HL-60 (cell line): ENCODE data around the gene PTPRD.
"Not testable (repeated sequence)": the region's sequence is repeated elsewhere in the genome, so short reads cannot be mapped to it uniquely, and the experiment has no call there.

ENCODE experiments used
- DNase-seq, 2 experiments: peaks; one replicate each; pipeline ENCODE4 v3.0.0-alpha.2; 2010 to 2020; ENCODE audit warnings: low read depth in 1 of 2, low spot score in 1 of 2
- H3K27ac ChIP-seq: fragments of 250-450 bp; sonication (Bioruptor Pico); replicated peaks from 2 replicates; pipeline ENCODE4 v1.5.1; 2020; ENCODE audit warnings: mild to moderate bottlenecking, moderate library complexity
- H3K27me3 ChIP-seq: fragments of 250-450 bp; sonication (Bioruptor Pico); 2 replicates; pipeline ENCODE4 v1.5.1; 2021; ENCODE audit warnings: mild to moderate bottlenecking, moderate library complexity; ENCODE audit not compliant: insufficient read depth, poor library complexity, severe bottlenecking
- H3K4me3 ChIP-seq: replicated peaks from 2 replicates; pipeline ENCODE4 v1.5.1; 2011; ENCODE audit warnings: mild to moderate bottlenecking, control low read depth, low read length; ENCODE audit not compliant: insufficient read depth
- GABPA ChIP-seq: IDR thresholded peaks from 2 replicates; pipeline ENCODE4 v1.6.1; 2012; ENCODE audit warnings: low read depth
- POLR2AphosphoS5 ChIP-seq: IDR thresholded peaks from 2 replicates; pipeline ENCODE4 v1.6.1; 2012; ENCODE audit warnings: low read depth
- SPI1 ChIP-seq: IDR thresholded peaks from 2 replicates; pipeline ENCODE4 v1.6.1; 2012; ENCODE audit warnings: low read depth, mild to moderate bottlenecking, borderline replicate concordance
- TF ChIP-seq, protein P1 (sequence below): IDR thresholded peaks from one replicate; pipeline ENCODE4 v1.5.1; 2011; ENCODE audit warnings: low read length, control low read depth, inconsistent platforms; ENCODE audit not compliant: insufficient read depth
- TF ChIP-seq, protein P2 (sequence below): IDR thresholded peaks from 2 replicates; pipeline ENCODE4 v1.6.1; 2012; ENCODE audit warnings: low read depth; ENCODE audit not compliant: insufficient replicate concordance

The PTPRD gene

DNA sequence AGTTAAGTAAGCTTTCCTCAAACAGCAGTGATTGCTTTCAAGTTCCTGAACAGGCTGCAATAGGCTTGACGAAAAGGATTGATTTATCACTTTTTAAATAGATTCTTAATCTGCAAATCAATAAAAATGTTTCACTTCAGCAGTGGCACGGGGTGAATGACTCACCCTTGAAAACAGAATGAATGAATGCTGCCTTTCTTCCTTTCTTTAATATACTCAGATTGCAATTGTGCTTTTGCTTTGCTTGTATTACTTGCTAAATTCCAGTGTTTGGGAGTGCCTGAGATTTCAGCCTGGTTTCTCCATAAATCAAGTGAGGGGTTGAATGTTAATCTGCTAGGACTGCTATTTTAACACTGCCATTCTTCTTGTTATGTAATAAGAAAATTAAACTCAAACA, 1293.8 kb downstream of the PTPRD start:
- TF ChIP-seq POLR2AphosphoS5 (no peak), SPI1 (no peak), GABPA (no peak)
- TF ChIP-seq, protein P1, sequence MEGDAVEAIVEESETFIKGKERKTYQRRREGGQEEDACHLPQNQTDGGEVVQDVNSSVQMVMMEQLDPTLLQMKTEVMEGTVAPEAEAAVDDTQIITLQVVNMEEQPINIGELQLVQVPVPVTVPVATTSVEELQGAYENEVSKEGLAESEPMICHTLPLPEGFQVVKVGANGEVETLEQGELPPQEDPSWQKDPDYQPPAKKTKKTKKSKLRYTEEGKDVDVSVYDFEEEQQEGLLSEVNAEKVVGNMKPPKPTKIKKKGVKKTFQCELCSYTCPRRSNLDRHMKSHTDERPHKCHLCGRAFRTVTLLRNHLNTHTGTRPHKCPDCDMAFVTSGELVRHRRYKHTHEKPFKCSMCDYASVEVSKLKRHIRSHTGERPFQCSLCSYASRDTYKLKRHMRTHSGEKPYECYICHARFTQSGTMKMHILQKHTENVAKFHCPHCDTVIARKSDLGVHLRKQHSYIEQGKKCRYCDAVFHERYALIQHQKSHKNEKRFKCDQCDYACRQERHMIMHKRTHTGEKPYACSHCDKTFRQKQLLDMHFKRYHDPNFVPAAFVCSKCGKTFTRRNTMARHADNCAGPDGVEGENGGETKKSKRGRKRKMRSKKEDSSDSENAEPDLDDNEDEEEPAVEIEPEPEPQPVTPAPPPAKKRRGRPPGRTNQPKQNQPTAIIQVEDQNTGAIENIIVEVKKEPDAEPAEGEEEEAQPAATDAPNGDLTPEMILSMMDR, result no peak
- TF ChIP-seq, protein P2, sequence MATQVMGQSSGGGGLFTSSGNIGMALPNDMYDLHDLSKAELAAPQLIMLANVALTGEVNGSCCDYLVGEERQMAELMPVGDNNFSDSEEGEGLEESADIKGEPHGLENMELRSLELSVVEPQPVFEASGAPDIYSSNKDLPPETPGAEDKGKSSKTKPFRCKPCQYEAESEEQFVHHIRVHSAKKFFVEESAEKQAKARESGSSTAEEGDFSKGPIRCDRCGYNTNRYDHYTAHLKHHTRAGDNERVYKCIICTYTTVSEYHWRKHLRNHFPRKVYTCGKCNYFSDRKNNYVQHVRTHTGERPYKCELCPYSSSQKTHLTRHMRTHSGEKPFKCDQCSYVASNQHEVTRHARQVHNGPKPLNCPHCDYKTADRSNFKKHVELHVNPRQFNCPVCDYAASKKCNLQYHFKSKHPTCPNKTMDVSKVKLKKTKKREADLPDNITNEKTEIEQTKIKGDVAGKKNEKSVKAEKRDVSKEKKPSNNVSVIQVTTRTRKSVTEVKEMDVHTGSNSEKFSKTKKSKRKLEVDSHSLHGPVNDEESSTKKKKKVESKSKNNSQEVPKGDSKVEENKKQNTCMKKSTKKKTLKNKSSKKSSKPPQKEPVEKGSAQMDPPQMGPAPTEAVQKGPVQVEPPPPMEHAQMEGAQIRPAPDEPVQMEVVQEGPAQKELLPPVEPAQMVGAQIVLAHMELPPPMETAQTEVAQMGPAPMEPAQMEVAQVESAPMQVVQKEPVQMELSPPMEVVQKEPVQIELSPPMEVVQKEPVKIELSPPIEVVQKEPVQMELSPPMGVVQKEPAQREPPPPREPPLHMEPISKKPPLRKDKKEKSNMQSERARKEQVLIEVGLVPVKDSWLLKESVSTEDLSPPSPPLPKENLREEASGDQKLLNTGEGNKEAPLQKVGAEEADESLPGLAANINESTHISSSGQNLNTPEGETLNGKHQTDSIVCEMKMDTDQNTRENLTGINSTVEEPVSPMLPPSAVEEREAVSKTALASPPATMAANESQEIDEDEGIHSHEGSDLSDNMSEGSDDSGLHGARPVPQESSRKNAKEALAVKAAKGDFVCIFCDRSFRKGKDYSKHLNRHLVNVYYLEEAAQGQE, result no peak
- no peak overlapping the region for H3K4me3 ChIP-seq
- no peak overlapping the region for H3K27ac ChIP-seq
- DNase-seq, result no peak
- H3K27me3 ChIP-seq, result no peaks in the 10 kb centered on the region

DNA sequence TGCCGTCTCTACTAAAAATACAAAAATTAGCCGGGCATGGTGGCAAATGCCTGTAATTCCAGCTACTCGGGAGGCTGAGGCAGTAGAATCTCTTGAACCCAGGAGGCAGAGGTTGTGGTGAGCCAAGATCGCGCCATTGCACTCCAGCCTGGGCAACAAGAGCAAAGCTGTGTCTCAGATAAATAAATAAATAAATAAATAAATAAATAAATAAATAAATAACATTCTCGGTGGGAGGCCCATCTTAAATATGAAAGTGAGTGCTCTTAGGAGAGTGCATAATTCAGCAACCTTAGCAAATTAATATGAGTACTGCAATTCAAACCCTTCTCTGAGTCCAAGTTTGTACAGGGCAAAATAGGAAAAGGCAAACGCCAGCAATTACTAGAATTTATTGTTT, 1302.1 kb downstream of the PTPRD start:
- not testable (repeated sequence) for DNase-seq

DNA sequence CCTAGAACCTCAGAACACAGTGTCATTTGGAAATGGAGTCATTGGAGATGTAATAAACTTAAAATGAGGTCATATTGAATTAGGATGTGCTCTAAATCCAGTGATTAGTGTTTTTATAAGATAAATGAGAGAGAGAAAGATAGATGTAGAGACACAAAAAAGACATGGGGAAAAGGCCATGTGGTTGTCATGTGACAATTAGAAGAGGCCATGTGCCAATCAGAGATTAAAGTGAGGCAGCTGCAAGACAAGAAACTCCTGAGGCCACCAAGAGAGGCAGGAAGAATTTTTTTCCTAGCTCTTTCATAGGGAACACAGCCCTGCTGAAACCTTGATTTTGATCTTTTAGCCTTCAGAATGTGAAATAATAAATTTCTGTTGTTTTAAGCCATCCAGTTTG, 1307.2 kb downstream of the PTPRD start:
- TF ChIP-seq POLR2AphosphoS5, result no peak
- TF ChIP-seq, protein P2, result no peak
- TF ChIP-seq SPI1, result no peak
- TF ChIP-seq, protein P1, result no peak
- TF ChIP-seq GABPA, result no peak
- Histone ChIP-seq H3K27ac (no peak overlapping the region), H3K4me3 (no peak overlapping the region), H3K27me3 (no peaks in the 10 kb centered on the region)
- DNase-seq, result no peak

More for the DNA sequence above, 1302.1 kb downstream of the PTPRD start:
- H3K27me3 ChIP-seq, H3K27ac ChIP-seq, H3K4me3 ChIP-seq: not testable (repeated sequence)

DNA sequence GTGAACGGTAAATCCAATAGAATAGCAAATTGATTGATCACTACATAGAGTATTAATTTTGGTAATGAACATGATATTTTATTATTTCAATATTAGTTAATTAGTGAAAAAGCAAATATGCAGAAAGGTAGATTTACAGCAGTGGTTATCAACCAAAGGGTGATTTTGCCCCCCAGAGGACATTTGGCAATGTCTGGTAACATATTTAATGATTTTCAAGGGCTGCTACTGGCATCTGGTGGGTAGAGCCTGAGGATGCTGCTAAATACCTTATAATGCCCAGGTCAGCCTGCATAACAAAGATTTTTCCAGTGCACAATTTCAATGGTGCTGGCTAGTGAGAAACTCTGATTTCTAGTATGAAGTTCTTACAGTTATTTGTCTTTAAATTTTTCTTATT, 1313.7 kb downstream of the PTPRD start:
- no peak for DNase-seq
- TF ChIP-seq GABPA, result no peak
- TF ChIP-seq POLR2AphosphoS5, result no peak
- TF ChIP-seq, protein P1, result no peak
- TF ChIP-seq, protein P2, result no peak
- TF ChIP-seq SPI1, result no peak

More for the DNA sequence above, 1313.7 kb downstream of the PTPRD start:
- Histone ChIP-seq H3K27me3 (no peaks in the 10 kb centered on the region), H3K4me3 (no peak overlapping the region), H3K27ac (no peak overlapping the region)
